GM19468 (cell line): ENCODE data around the gene WNT5B.

Source experiments
- ATAC-seq: cut with Tn5 transposase; IDR thresholded peaks from one replicate; pipeline ENCODE4 v1.9.1; 2021; ENCODE audit warnings: mild to moderate bottlenecking, moderate library complexity, moderate number of reproducible peaks; ENCODE audit not compliant: unreplicated experiment; ENCODE audit errors: extremely low read depth

Gene WNT5B

GRCh38 chr12:1622406-1622805, 6.6 kb upstream of the WNT5B start:
- no peak for ATAC-seq

GRCh38 chr12:1629338-1630132, 504 bp downstream of the WNT5B start:
- ATAC-seq: no peak

- no peak for ATAC-seq
Measured at GRCh38 chr12:1630133-1630826, 1.2 kb downstream of the WNT5B start.

- no peak for ATAC-seq
Measured at GRCh38 chr12:1630827-1631591, 2.0 kb downstream of the WNT5B start.

GRCh38 chr12:1632702-1633101, 3.7 kb downstream of the WNT5B start:
- no peak for ATAC-seq

GRCh38 chr12:1633459-1633858, 4.4 kb downstream of the WNT5B start:
- no peak for ATAC-seq

- no peak for ATAC-seq
Measured at GRCh38 chr12:1634149-1634548, 5.1 kb downstream of the WNT5B start.

- ATAC-seq: no peak
Measured at GRCh38 chr12:1634590-1635191, 5.7 kb downstream of the WNT5B start.

GRCh38 chr12:1635301-1636095, 6.5 kb downstream of the WNT5B start:
- no peak for ATAC-seq

GRCh38 chr12:1638203-1638602, 9.2 kb downstream of the WNT5B start:
- ATAC-seq: no peak

- ATAC-seq: no peak
Measured at GRCh38 chr12:1639538-1639937, 10.5 kb downstream of the WNT5B start.

GRCh38 chr12:1640328-1641234, 11.6 kb downstream of the WNT5B start:
- no peak for ATAC-seq

- ATAC-seq: no peak
Measured at GRCh38 chr12:1642513-1642912, 13.5 kb downstream of the WNT5B start.

GRCh38 chr12:1643043-1643442, 14.0 kb downstream of the WNT5B start:
- no peak for ATAC-seq

- ATAC-seq: no peak
Measured at GRCh38 chr12:1643905-1644533, 15.0 kb downstream of the WNT5B start.

GRCh38 chr12:1644534-1645438, 15.8 kb downstream of the WNT5B start:
- ATAC-seq: no peak

- ATAC-seq: no peak
Measured at GRCh38 chr12:1645819-1646218, 16.8 kb downstream of the WNT5B start.
